K562 (cell line): Measurements from ENCODE around the gene CPM. TPM values are rescaled to one million over a fixed set of nuclear protein-coding genes. Genes with fewer than 3 reads are reported as not detected.
A peak's percentile ranks its signal among the peaks of the same experiment; 100 is the strongest.

ENCODE experiments used
- LCOR ChIP-seq: sonication (generic); formaldehyde crosslinking; IDR thresholded peaks from 2 replicates; pipeline ENCODE4 v1.8.0; 2022; ENCODE audit warnings: mild to moderate bottlenecking, missing genetic modification reagents
- MAFK ChIP-seq: IDR thresholded peaks from 2 replicates; pipeline ENCODE4 v1.6.1; 2011; ENCODE audit warnings: low read length, improper control_type of control experiment
- MYNN ChIP-seq, 2 experiments: sonication (generic); formaldehyde crosslinking in 1 of 2; IDR thresholded peaks; 2 replicates each; pipeline versions ENCODE4 v1.5.0 to v1.6.1; 2016 to 2020; ENCODE audit warnings: antibody characterized with exemption in 1 of 2, missing genetic modification reagents in 1 of 2
- NCOR1 ChIP-seq: fragments of 450-650 bp; IDR thresholded peaks from 2 replicates; pipeline ENCODE4 v1.6.1; 2016; ENCODE audit warnings: mild to moderate bottlenecking, moderate library complexity
- NR1H2 ChIP-seq: sonication (generic); formaldehyde crosslinking; IDR thresholded peaks from 2 replicates; pipeline ENCODE4 v1.4.0; 2020; ENCODE audit warnings: mild to moderate bottlenecking, missing genetic modification reagents
- PTBP1 ChIP-seq: fragments of 200-400 bp; formaldehyde crosslinking; IDR thresholded peaks from 2 replicates; pipeline ENCODE4 v1.6.1; 2017; ENCODE audit warnings: low read depth, low read length
- RBM22 ChIP-seq: fragments of 200-400 bp; formaldehyde crosslinking; IDR thresholded peaks from 2 replicates; pipeline ENCODE4 v1.6.1; 2018; ENCODE audit warnings: low read length, low read depth; ENCODE audit not compliant: poor library complexity, severe bottlenecking
- RNF2 ChIP-seq: sonication (generic); IDR thresholded peaks from 2 replicates; pipeline ENCODE4 v1.6.1; 2016
- U2AF1 ChIP-seq: fragments of 200-400 bp; formaldehyde crosslinking; optimal IDR thresholded peaks from 2 replicates; pipeline ENCODE3; 2017; ENCODE audit warnings: mild to moderate bottlenecking, low read depth, low read length, moderate library complexity
- polyA plus RNA-seq, 8 experiments: library from polyadenylated mRNA; depleted of rRNA in 4 of 8; stranded (reverse) in 5 of 8; unstranded in 3 of 8; fragments of >200 nt; fragmentation: Nextera tagmentation in 2 of 8; fragmentation: Illumina TruSeq in 1 of 8; extraction: Ambion mirVana in 2 of 8; extraction: Trizol in 1 of 8; gene quantifications; 2 replicates each; pipeline versions ENCODE4 v1.2.1 to v1.2.3, GENCODE V29; 2011 to 2014; ENCODE audit warnings: inconsistent platforms in 1 of 8, missing spikeins in 1 of 8
- total RNA-seq, 7 experiments: library from RNA; depleted of rRNA in 6 of 7; stranded (reverse); fragments of >200 nt in 6 of 7; fragmentation: Illumina TruSeq in 2 of 7; extraction: Trizol in 2 of 7; gene quantifications; 2 replicates each; pipeline versions ENCODE4 v1.2.1 to v1.2.3, GENCODE V29; 2011 to 2021; ENCODE audit warnings: low replicate concordance in 1 of 7
- TF ChIP-seq, protein P1 (sequence below): fragments of 150-350 bp; IDR thresholded peaks from 2 replicates; pipeline ENCODE4 v1.6.1; 2014; ENCODE audit warnings: low read depth, mild to moderate bottlenecking, low read length, borderline replicate concordance
- TF ChIP-seq, protein P2 (sequence below): fragments of 450-650 bp; IDR thresholded peaks from 2 replicates; pipeline ENCODE4 v1.6.1; 2016; ENCODE audit warnings: antibody characterized with exemption
- TF ChIP-seq, protein P3 (sequence below): fragments of 450-650 bp; IDR thresholded peaks from 2 replicates; pipeline ENCODE4 v1.6.1; 2016
- TF ChIP-seq, protein P4 (sequence below): fragments of 450-650 bp; IDR thresholded peaks from 2 replicates; pipeline ENCODE4 v1.7.1; 2018; ENCODE audit warnings: mild to moderate bottlenecking, low read depth; ENCODE audit not compliant: partially characterized antibody

Gene CPM
- total and polyA plus RNA-seq, 9 of the 15 experiments (the other 6 are each of a cell fraction or from before 2014, with no cell fraction given) = 0.31 TPM; not detected in 8

DNA sequence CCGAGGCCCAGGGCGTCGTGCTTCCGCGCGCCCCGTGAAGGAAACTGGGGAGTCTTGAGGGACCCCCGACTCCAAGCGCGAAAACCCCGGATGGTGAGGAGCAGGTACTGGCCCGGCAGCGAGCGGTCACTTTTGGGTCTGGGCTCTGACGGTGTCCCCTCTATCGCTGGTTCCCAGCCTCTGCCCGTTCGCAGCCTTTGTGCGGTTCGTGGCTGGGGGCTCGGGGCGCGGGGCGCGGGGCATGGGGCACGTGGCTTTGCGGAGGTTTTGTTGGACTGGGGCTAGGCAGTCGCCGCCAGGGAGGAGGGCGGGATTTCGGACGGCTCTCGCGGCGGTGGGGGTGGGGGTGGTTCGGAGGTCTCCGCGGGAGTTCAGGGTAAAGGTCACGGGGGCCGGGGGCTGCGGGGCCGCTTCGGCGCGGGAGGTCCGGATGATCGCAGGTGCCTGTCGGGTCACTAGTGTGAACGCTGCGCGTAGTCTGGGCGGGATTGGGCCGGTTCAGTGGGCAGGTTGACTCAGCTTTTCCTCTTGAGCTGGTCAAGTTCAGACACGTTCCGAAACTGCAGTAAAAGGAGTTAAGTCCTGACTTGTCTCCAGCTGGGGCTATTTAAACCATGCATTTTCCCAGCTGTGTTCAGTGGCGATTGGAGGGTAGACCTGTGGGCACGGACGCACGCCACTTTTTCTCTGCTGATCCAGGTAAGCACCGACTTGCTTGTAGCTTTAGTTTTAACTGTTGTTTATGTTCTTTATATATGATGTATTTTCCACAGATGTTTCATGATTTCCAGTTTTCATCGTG, 124.4 kb downstream of the CPM start (continued):
- TF ChIP-seq, protein P1, sequence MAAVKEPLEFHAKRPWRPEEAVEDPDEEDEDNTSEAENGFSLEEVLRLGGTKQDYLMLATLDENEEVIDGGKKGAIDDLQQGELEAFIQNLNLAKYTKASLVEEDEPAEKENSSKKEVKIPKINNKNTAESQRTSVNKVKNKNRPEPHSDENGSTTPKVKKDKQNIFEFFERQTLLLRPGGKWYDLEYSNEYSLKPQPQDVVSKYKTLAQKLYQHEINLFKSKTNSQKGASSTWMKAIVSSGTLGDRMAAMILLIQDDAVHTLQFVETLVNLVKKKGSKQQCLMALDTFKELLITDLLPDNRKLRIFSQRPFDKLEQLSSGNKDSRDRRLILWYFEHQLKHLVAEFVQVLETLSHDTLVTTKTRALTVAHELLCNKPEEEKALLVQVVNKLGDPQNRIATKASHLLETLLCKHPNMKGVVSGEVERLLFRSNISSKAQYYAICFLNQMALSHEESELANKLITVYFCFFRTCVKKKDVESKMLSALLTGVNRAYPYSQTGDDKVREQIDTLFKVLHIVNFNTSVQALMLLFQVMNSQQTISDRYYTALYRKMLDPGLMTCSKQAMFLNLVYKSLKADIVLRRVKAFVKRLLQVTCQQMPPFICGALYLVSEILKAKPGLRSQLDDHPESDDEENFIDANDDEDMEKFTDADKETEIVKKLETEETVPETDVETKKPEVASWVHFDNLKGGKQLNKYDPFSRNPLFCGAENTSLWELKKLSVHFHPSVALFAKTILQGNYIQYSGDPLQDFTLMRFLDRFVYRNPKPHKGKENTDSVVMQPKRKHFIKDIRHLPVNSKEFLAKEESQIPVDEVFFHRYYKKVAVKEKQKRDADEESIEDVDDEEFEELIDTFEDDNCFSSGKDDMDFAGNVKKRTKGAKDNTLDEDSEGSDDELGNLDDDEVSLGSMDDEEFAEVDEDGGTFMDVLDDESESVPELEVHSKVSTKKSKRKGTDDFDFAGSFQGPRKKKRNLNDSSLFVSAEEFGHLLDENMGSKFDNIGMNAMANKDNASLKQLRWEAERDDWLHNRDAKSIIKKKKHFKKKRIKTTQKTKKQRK = no peak
- TF ChIP-seq NR1H2 (CRISPR knock-in tag) (no peak), RBM22 (peak; percentile 70), MAFK (peak; percentile 54; the same call in 1 of the 2 replicates), U2AF1 (peak; percentile 1), MYNN (IDR thresholded peaks at IDR 0.05) (peak; percentile 35; the same call in 1 of the 2 replicates), MYNN (CRISPR knock-in tag; IDR thresholded peaks at IDR 0.05) (no peak), RNF2 (no peak), LCOR (CRISPR knock-in tag) (0 out of 2 replicates have a peak, but pooled peaks have one; percentile 31), NCOR1 (peak; percentile 39; the same call in 1 of the 2 replicates), PTBP1 (no peak)
- TF ChIP-seq, protein P2, sequence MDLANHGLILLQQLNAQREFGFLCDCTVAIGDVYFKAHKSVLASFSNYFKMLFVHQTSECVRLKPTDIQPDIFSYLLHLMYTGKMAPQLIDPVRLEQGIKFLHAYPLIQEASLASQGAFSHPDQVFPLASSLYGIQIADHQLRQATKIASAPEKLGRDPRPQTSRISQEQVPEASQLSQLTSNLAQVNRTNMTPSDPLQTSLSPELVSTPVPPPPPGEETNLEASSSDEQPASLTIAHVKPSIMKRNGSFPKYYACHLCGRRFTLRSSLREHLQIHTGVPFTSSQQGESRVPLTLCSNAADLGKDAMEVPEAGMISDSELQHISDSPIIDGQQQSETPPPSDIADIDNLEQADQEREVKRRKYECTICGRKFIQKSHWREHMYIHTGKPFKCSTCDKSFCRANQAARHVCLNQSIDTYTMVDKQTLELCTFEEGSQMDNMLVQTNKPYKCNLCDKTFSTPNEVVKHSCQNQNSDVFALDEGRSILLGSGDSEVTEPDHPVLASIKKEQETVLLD = 0 out of 2 replicates have a peak, but pooled peaks have one; percentile 5
- TF ChIP-seq, protein P3, sequence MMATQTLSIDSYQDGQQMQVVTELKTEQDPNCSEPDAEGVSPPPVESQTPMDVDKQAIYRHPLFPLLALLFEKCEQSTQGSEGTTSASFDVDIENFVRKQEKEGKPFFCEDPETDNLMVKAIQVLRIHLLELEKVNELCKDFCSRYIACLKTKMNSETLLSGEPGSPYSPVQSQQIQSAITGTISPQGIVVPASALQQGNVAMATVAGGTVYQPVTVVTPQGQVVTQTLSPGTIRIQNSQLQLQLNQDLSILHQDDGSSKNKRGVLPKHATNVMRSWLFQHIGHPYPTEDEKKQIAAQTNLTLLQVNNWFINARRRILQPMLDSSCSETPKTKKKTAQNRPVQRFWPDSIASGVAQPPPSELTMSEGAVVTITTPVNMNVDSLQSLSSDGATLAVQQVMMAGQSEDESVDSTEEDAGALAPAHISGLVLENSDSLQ = no peak
- TF ChIP-seq, protein P4, sequence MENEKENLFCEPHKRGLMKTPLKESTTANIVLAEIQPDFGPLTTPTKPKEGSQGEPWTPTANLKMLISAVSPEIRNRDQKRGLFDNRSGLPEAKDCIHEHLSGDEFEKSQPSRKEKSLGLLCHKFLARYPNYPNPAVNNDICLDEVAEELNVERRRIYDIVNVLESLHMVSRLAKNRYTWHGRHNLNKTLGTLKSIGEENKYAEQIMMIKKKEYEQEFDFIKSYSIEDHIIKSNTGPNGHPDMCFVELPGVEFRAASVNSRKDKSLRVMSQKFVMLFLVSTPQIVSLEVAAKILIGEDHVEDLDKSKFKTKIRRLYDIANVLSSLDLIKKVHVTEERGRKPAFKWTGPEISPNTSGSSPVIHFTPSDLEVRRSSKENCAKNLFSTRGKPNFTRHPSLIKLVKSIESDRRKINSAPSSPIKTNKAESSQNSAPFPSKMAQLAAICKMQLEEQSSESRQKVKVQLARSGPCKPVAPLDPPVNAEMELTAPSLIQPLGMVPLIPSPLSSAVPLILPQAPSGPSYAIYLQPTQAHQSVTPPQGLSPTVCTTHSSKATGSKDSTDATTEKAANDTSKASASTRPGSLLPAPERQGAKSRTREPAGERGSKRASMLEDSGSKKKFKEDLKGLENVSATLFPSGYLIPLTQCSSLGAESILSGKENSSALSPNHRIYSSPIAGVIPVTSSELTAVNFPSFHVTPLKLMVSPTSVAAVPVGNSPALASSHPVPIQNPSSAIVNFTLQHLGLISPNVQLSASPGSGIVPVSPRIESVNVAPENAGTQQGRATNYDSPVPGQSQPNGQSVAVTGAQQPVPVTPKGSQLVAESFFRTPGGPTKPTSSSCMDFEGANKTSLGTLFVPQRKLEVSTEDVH = no peak
